ENCODE data around the gene CRKL. TPM values are rescaled to one million over a fixed set of nuclear protein-coding genes. Genes with fewer than 3 reads are reported as not detected.
"Not testable (repeated sequence)": the region's sequence is repeated elsewhere in the genome, so short reads cannot be mapped to it uniquely, and the experiment has no call there.

The CRKL gene
- total RNA-seq (ENCODE audit: insufficient read depth, low replicate concordance), result 37.1 TPM

GRCh38 chr22:20916916-20917810 is at the start of gene CRKL:
Gene CRKL, plus strand, starts transcription at chr22:20917407. Its CDS starts 528 bp downstream, at chr22:20917935.
- peak; percentile 98 for DNase-seq (ENCODE audit: low spot score)

- peak; percentile 94 for DNase-seq (ENCODE audit: low spot score)
These were observed 48.9 kb upstream of the CRKL start for GRCh38 chr22:20868025-20868962.

- DNase-seq (ENCODE audit: low spot score), result no peak
These were observed 48.0 kb upstream of the CRKL start for GRCh38 chr22:20869234-20869633.

GRCh38 chr22:20873214-20873613 is 44.0 kb upstream of the CRKL start:
- no peak for DNase-seq (ENCODE audit: low spot score)

- no peak for DNase-seq (ENCODE audit: low spot score)
These were observed 41.9 kb upstream of the CRKL start for GRCh38 chr22:20875296-20875695.

GRCh38 chr22:20877715-20878114 is 39.5 kb upstream of the CRKL start:
- no peak for DNase-seq (ENCODE audit: low spot score)

- no peak for DNase-seq (ENCODE audit: low spot score)
These were observed 36.0 kb upstream of the CRKL start for GRCh38 chr22:20881231-20881630.

GRCh38 chr22:20881869-20882815 is 35.1 kb upstream of the CRKL start:
- DNase-seq (ENCODE audit: low spot score), result no peak

- DNase-seq (ENCODE audit: low spot score), result no peak
These were observed 34.4 kb upstream of the CRKL start for GRCh38 chr22:20882855-20883254.

GRCh38 chr22:20884454-20884853 is 32.8 kb upstream of the CRKL start:
- no peak for DNase-seq (ENCODE audit: low spot score)

GRCh38 chr22:20885017-20885556 is 32.1 kb upstream of the CRKL start:
- no peak for DNase-seq (ENCODE audit: low spot score)

- DNase-seq (ENCODE audit: low spot score), result peak; percentile 77
These were observed 31.5 kb upstream of the CRKL start for GRCh38 chr22:20885557-20886323.

GRCh38 chr22:20887375-20887774 is 29.8 kb upstream of the CRKL start:
- no peak for DNase-seq (ENCODE audit: low spot score)

- no peak for DNase-seq (ENCODE audit: low spot score)
These were observed 28.0 kb upstream of the CRKL start for GRCh38 chr22:20889025-20889704.

GRCh38 chr22:20889904-20890540 is 27.2 kb upstream of the CRKL start:
- DNase-seq (ENCODE audit: low spot score), result no peak

GRCh38 chr22:20890975-20891374 is 26.2 kb upstream of the CRKL start:
- DNase-seq (ENCODE audit: low spot score), result no peak

GRCh38 chr22:20897737-20898136 is 19.5 kb upstream of the CRKL start:
- not testable (repeated sequence) for DNase-seq (ENCODE audit: low spot score)

GRCh38 chr22:20899827-20900423 is 17.3 kb upstream of the CRKL start:
- no peak for DNase-seq (ENCODE audit: low spot score)

Data from umbilical cord (tissue), 2 donors.